Stimulated activated CD4-positive, alpha-beta T cell treated with anti-CD3 and anti-CD28 coated beads, TNF-alpha, amount 100 ng/mL, for 48 hours (primary cell): ENCODE data around the gene CPPED1.
"Not testable (repeated sequence)": the region's sequence is repeated elsewhere in the genome, so short reads cannot be mapped to it uniquely, and the experiment has no call there.

Experiments used
- DNase-seq, 3 donors: peaks; one replicate each; pipeline ENCODE4 v3.0.0-alpha.2; 2020; ENCODE audit warnings: low read depth in 3 of 3

Gene CPPED1, protein sequence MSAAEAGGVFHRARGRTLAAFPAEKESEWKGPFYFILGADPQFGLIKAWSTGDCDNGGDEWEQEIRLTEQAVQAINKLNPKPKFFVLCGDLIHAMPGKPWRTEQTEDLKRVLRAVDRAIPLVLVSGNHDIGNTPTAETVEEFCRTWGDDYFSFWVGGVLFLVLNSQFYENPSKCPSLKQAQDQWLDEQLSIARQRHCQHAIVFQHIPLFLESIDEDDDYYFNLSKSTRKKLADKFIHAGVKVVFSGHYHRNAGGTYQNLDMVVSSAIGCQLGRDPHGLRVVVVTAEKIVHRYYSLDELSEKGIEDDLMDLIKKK

GRCh38 chr16:12803203-12804093, at the start of gene CPPED1:
Gene CPPED1 (minus strand): TSS chr16:12803887. CDS start chr16:12803776, 111 bp downstream.
- peak; percentile 86 to 88 (median 87) for DNase-seq

- no peak for DNase-seq
Measured at GRCh38 chr16:12850186-12850585, 46.5 kb upstream of the CPPED1 start.

- no peak for DNase-seq
Measured at GRCh38 chr16:12846592-12846991, 42.9 kb upstream of the CPPED1 start.

DNA sequence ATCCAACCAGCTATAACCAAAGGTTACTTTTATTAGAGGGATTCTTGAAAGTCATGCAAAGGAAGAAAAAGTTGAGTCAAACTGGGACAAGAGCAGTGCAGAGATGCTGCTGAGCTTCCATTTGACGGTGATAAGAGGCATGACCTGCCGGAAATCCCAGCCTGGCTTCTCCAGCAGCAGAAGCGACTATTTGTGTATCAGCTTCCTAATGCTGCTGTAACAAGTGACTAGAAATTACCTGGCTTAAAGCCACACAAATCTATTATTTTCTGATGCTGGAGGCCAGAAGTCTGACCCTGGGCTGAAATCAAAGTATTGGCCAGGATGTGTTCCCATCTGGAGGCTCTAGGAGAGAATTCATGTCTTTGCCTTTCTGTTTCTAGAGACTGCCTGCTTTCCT, 41.6 kb upstream of the CPPED1 start:
- DNase-seq, result no peak

- no peak for DNase-seq
Measured at GRCh38 chr16:12837756-12838155, 34.1 kb upstream of the CPPED1 start.

DNA sequence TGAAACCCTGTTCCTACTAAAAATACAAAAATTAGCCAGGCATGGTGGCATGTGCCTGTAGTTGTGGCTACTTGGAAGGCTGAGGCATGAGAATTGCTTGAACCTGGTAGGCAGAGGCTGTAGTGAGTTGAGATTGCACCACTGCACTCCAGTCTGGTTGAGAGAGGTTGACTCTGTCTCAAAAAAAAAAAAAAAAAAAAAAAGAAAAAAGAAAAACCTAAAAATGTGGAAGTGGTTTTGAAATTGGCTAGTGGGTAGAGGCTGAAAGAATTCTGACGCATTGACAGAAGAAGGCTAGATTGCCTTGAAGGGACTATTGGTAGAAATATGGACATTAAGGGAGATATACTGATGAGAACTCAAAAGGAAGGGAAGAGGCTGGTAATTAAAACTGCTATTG, 33.6 kb upstream of the CPPED1 start:
- no peak for DNase-seq

DNA sequence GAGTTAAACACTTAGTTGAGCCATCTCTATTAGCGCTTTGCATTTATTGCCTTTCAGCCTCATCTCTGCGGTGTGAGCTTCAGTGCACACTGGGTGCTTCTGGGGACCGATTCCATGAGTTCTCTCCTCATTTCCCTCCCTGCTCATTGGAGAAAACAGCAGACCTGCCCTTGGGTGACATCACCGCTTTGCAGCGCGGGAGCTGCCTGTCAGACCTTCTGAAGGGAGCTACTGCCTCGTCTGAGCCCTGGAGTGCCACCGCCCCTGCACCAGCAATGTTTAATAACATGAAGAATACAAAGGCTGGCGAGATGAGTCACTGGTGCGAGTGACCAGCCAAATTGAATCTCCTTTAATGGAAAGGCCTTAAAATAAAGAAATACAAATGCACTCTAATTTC, 30.2 kb upstream of the CPPED1 start:
- DNase-seq, result no peak

DNA sequence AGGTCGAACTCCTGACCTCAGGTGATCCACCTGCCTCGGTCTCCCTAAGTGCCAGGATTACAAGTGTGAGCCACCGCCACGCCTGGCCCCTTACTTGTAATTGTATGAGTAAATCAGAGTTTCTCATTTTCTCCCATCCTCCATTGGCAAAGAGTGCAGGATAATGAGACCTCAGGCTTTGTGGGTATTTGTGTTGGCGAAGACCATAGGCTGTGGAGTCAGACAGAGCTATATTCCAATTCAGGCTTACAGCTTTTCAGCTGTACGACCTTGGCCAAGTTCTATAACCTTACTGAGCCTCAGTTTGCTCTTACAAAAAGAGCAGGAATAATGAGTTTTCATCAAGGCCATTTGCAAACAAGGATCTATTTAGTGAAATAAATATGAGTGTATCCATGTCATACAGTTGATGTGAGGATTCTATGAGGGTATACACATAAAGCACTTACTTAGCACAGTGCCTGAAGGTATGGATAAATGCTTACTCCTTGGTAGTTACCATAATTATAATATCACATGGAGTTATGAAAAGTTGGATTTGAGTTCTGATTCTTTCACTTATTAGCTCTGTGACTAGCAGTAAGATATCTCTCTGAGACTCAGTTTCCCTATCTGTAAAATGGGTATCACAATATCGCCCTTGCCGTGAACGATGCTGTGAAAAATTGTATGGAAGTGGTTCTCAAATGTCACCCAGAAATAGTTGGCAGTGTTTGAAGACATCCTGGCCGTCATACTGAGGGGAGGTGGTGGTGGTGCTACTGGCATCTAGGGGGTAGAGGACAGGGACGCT, 25.6 kb upstream of the CPPED1 start:
- DNase-seq, result no peak

DNA sequence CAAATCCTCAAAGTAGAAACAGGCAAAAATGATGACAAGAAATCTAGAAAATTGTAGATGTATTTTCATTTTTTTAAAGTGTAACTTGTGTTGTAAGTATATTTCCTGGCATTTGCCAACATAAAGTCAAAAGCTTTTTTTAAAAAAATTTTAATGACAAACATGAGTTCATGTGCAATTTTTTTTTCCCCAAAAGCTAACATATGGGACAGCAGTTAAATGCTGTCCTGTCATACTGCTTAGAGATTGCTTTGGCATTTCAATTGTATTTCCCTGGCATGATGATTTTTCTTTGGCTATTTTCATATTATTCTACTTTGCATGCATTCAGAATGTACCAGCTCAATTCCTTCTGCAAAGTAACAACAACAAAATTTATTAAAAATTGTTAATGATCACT, 24.5 kb upstream of the CPPED1 start:
- DNase-seq, result no peak

DNA sequence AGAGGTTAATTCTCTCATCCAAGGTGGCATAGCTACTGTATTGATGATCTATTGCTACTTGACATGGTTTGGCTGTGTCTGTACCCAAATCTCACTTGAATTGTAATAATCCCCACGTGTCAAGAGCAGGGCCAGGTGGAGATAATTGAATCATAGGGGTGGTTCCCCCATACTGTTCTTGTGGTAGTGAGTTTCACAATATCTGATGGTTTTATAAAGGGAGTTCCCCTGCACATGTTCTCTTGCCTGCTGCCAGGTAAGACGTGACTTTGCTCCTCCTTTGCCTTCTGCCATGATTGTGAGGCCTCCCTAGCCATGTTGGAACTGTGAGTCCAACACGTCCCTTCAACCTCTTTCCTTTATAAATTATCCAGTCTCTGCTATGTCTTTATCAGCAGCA, 22.9 kb upstream of the CPPED1 start:
- no peak for DNase-seq

GRCh38 chr16:12819126-12820117, 15.7 kb upstream of the CPPED1 start:
- peak; percentile 67 to 80 (median 68) for DNase-seq

- DNase-seq, result no peak
Measured at GRCh38 chr16:12818326-12818725, 14.6 kb upstream of the CPPED1 start.

GRCh38 chr16:12816791-12817214, 13.1 kb upstream of the CPPED1 start:
- not testable (repeated sequence) for DNase-seq

GRCh38 chr16:12815361-12815760, 11.7 kb upstream of the CPPED1 start:
- no peak for DNase-seq

GRCh38 chr16:12813734-12814133, 10.0 kb upstream of the CPPED1 start:
- not testable (repeated sequence) for DNase-seq

DNA sequence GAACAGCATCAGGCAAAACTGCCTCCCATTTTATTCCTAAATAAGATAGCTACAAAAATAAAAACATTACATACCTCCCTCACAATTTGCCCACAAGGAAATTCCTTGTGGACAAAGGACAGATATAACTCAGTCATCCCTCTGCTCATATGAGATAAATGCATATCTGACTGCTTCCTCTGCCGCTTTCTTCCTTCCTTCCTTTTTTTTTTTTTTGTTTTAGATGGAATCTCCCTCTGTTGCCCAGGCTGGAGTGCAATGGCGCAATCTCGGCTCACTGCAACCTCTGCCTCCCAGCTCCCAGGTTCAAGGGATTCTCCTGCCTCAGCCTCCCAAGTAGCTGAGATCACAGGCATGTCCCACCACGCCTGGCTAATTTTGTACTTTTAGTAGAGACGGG, 9.6 kb upstream of the CPPED1 start:
- DNase-seq, result not testable (repeated sequence)

DNA sequence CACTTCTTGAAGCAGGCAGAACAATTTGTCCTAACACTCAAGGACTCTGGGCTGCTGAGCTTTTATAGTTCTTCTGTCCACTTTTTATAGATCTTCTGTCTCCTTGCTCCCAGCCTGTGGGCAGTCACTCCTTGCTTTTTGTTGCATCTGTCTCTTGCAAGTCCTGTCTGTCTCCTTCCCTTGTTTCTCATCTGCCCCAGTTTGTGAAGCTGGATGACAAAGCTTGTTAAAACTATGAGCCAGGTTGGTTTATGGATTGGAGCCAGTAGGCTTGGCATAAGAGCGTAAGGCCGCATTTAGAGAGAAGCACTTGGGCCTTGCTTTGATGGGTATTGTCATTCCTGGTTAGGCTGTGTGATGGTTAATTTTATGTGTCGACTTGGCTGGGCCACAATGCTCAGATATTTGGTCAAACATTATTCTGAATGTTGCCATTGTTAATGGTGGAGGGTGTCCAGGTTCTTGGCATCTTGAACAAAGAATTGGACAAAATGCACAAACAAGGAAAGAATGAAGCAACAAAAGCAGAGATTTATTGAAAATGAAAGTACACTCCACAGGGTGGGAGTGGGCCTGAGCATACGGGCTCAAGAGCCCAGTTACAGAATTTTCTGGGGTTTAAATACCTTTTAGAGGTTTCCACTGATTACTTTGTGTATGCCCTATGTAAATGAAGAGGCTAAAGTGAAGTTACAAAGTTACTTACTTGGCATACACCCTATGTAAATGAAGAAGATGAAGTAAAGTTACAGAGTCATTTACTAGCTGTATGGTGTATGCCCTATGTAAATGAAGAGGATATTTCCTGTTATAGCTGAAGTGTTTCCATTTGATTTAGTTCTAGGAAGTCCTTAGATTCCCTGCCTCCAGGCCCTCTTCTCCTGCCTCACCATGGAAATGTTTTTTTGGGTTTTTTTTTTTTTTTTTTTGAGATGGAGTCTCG, 8.0 kb upstream of the CPPED1 start:
- DNase-seq, result no peak

DNA sequence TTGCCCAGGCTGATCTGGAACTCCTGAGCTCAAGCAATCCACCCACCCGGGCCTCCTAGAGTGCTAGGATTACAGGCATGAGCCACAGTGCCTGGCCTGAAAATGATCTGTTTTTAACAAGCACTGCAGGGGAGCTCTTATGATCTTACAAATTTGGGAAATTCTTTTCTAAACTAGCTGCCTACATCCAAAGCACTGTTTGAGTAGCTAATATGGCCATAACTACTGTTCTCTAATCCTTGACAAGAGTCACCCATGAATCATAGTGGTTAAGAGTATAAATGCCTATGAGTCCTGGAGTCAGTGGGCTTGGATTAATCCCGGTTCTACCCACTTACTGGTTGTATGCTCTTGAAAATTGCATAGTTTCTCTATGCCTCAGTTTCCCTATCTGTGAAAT, 1.4 kb upstream of the CPPED1 start:
- DNase-seq, result no peak

DNA sequence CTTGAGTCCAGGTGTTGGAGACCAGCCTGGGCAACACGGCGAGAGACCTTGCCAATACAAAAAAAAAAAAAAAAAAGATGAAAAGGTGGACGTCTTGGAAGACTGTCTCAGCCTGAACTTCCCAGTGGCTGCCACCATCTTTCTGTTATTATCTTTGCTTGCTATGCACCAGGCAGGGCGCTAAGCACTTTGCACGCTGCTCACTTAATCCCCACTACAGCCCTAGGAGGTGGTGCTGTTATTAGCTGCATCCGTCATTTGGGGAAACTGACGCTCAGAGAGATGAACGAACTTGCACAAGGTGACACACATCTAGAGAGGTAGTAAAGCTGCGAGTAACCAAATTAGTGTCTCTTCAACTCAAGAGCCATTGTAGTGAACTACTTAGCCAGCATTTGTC, 708 bp upstream of the CPPED1 start:
- DNase-seq, result no peak

DNA sequence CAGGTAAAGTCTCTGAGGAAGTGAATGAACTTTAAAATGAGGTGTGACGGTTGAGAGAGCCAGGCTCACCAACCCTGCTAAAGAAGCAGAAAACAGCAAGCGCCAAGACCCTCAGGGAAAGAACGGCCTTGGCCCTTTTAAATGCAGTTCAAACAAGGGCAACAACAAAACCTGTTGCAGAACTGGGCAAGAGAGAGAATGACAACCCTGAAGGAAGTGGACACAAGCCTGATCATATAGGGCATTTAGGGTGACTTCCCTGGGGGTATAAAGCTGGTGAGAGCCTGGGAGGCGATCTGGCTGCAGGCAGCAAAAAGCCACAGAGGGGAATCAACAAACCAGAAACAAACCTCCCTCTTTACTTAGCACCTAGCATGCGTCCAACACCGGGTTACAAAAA, 1.0 kb downstream of the CPPED1 start:
- DNase-seq, result no peak
